SKM-1 (cell line): ENCODE results near the gene LTN1.
"Not testable (repeated sequence)": the region's sequence is repeated elsewhere in the genome, so short reads cannot be mapped to it uniquely, and the experiment has no call there.

Source experiments
- DNase-seq: peaks from one replicate; lab custom pipeline; 2025; ENCODE audit not compliant: unreplicated experiment; lab: John Stamatoyannopoulos, UW

The LTN1 gene

GRCh38 chr21:28936036-28936435 is 56.6 kb downstream of the LTN1 start:
- DNase-seq: no peak

- no peak for DNase-seq
Observed at GRCh38 chr21:28932717-28933116, 60.0 kb downstream of the LTN1 start.

- DNase-seq: not testable (repeated sequence)
Observed at GRCh38 chr21:28931708-28932372, 60.8 kb downstream of the LTN1 start.

- DNase-seq: no peak
Observed at GRCh38 chr21:28928578-28929420, 63.9 kb downstream of the LTN1 start.

DNA sequence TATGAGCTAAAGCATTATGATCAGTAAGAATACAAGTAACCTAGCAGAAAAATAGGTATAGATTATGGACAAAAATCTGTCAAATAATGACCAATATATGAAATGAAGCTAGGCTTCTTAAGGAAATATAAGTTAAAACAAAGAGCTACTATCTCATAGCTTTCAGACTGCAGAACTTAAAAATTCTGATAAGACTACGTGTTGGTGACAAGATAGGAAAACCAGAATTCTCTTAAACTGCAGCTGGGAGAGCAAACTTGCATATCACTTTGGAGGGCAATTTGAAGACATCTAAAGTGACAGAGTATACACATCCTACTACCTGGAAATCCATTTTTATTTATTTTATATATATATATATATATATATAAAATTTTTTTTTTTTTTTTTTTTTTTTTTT is 65.5 kb downstream of the LTN1 start:
- no peak for DNase-seq

DNA sequence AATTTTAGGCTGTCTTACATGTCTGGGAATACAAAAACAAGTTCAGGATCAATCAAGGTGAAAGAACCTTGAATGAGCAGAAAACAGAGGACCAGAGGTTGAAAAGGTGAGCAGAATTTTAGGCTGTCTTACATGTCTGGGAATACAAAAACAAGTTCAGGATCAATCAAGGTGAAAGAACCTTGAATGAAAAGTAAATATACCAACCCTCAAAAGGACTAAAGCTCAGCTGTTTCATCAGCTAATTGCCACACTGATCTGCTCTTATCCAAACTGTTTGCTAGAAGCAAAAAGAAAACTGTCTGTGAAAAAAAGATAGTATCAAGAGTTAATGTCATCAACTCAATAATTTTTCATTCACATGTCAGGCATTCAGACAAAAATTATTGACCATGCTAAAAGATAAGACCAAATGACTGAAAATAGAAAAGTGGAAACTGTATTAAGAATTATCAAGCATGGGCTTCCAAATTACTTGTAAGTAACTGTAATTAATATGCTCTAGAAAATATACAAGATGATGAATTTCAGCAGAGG is 69.2 kb downstream of the LTN1 start:
- DNase-seq: no peak

DNA sequence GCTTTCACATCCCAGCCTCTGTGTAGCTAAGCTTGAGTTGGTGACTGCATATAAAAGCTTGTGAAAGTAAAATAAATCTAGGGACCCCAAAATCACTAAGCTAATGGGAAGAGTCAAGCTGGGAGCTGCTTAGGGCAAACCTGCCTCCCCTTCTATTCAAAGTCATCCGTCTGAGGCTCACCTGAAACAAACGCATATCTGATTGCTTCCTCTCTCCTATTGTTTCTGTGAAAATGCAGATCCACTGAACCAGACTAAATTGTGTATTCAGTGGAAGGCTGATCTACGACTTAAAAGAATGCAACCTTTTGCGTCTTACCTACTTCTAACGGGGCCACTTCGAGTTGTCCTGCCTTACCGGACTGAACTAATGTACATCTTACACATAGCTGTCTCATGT is 70.3 kb downstream of the LTN1 start:
- no peak for DNase-seq

DNA sequence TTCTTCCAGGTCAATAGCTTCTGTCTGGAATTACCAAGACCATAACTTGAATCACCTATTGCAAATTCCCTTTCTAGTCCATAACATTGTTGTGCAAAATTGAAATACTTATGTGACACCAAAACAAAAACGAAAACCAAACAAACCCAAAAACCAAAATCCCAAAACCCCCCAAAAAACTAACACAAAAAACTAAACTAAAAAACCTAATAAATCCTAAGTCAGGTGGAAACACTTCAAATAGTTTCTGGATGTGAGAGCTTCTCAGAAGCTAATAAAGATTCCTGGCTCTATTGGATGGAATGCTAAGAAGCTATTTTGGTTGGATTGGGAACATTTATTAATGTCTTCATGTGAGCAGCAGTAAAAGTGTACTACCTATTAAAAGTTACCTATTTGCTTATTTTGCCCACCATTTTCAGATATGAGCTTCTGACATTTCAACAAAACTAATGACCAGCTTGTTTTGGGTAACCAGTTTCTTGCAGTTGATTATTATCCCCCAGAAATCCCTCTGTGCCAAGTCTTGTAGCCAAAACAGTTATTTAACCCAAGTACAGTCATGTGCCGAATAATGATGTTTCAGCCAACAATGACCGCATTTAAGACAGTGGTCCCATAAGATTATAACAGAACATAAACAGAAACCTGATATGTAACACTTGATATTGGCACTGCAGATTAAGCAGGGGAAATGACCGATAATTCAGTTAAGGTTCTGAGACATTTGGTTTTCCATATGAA is 76.4 kb downstream of the LTN1 start:
- DNase-seq: no peak

- no peak for DNase-seq
Observed at GRCh38 chr21:28913071-28913470, 79.6 kb downstream of the LTN1 start.

DNA sequence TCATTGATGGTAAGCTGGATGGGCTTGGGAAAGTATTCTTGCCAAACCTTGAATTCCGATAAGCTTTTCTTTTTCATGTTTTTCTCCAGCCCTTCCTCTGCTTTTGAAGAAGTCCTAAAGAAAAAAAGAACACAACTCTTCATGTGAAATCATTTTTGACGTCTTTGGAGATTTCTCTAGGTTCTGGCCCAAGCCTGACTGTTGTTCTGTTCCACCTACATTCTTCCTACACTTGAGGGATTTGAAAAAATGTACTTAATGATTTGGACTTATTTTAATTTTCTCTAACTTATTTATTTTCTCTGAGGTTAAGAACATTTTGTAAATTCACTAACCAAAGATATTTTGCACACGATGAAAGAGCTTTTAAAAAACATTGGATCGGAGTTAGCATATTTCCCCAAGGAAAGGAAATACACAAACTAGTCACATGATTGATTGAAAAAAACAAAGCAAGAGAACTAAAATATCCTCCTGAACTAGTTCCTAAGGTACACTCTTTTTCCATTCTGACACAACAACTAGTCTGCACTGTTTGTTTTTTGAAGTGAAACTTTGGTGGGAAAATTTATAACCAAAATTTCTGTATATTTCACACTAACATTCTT is 82.3 kb downstream of the LTN1 start:
- DNase-seq: no peak

DNA sequence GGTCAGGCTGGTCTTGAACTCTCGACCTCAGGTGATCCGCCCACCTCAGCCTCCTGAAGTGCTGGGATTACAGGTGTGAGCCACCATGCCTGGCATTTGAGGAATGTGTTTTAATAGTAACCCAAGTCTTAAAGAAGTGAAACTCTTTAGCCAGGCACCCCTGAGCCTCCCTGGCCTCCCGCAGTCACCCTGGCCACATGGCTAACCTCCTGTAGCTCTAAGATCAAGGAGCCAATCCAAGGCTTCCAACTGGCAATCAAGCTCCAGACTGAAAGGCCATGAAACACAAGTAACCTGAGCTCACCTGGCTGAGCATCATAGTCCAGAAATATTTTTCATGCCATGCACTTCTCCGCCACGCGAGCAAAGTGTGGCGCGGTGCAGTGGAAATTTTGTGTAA is 84.3 kb downstream of the LTN1 start:
- DNase-seq: no peak

GRCh38 chr21:28906841-28907240 is 85.8 kb downstream of the LTN1 start:
- DNase-seq: no peak

GRCh38 chr21:28906236-28906635 is 86.4 kb downstream of the LTN1 start:
- DNase-seq: no peak

GRCh38 chr21:28904961-28905435 is 87.7 kb downstream of the LTN1 start:
- no peak for DNase-seq

DNA sequence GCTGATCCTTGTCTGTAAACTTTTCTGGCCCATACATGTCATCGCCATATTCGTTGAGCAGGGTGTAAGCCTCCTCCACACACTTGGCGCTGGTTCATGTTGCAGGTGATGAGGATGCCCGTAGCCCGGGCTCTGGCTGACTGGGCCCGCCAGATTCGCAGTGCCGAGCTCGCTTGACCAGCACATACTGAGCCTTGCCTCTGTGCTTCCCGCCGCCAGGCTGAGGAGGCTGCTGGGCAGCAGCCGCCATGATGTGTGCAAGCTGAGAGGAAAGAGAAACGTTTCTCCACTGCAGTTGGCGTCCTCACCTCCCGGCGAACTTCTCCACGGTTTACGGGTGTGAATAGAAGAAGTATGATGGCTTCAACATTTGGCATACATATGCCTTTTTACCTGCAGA is 89.2 kb downstream of the LTN1 start:
- no peak for DNase-seq

GRCh38 chr21:28900481-28900880 is 92.2 kb downstream of the LTN1 start:
- DNase-seq: no peak

GRCh38 chr21:28899744-28900143 is 92.9 kb downstream of the LTN1 start:
- DNase-seq: no peak

- no peak for DNase-seq
Observed at GRCh38 chr21:28899220-28899619, 93.5 kb downstream of the LTN1 start.

GRCh38 chr21:28893687-28894086 is 99.0 kb downstream of the LTN1 start:
- no peak for DNase-seq

- DNase-seq: no peak
Observed at GRCh38 chr21:28892199-28893111, 100.2 kb downstream of the LTN1 start.
